Measurements from ENCODE around the gene BCAS4.

Gene BCAS4

GRCh38 chr20:50794846-50795634, at the start of gene BCAS4 (continued):
- no peak for TF ChIP-seq ZNF843 (tag by site-specific recombination; IDR thresholded peaks at IDR 0.05)
- no peak for TF ChIP-seq ZSCAN16 (tag by site-specific recombination; IDR thresholded peaks at IDR 0.05)
- TF ChIP-seq ZNF561 (tag by site-specific recombination; IDR thresholded peaks at IDR 0.05; ENCODE audit: borderline replicate concordance), result peak; percentile 71; the same call in 1 of the 2 replicates
- peak; percentile 66 for TF ChIP-seq ZIC2 (tag by site-specific recombination; IDR thresholded peaks at IDR 0.05)
- TF ChIP-seq ZNF488 (tag by site-specific recombination; IDR thresholded peaks at IDR 0.05), result no peak
- peak; percentile 55; the same call in 1 of the 2 replicates for TF ChIP-seq SP3 (tag by site-specific recombination; IDR thresholded peaks at IDR 0.05)
- TF ChIP-seq ZNF184 (tag by site-specific recombination; IDR thresholded peaks at IDR 0.05), result no peak
- no peak for TF ChIP-seq ZNF2 (tag by site-specific recombination; IDR thresholded peaks at IDR 0.05)
- TF ChIP-seq ZFHX2 (tag by site-specific recombination; conservative IDR thresholded peaks at IDR 0.05), result peak; percentile 54
- TF ChIP-seq ZNF518A (tag by site-specific recombination; conservative IDR thresholded peaks at IDR 0.05; ENCODE audit: low read depth), result no peak
- no peak for TF ChIP-seq SCRT2 (tag by site-specific recombination; IDR thresholded peaks at IDR 0.05)
- TF ChIP-seq ZNF366 (tag by site-specific recombination; conservative IDR thresholded peaks at IDR 0.05), result no peak
- peak; percentile 50 for TF ChIP-seq SP2 (tag by site-specific recombination; IDR thresholded peaks at IDR 0.05)
- TF ChIP-seq ZBTB8A (tag by site-specific recombination; IDR thresholded peaks at IDR 0.05), result peak; percentile 57
- no peak for TF ChIP-seq ZNF830 (tag by site-specific recombination; IDR thresholded peaks at IDR 0.05; ENCODE audit: low read depth)
- TF ChIP-seq ZNF112 (tag by site-specific recombination; IDR thresholded peaks at IDR 0.05), result no peak
- TF ChIP-seq HOXA7 (CRISPR knock-in tag; IDR thresholded peaks at IDR 0.05; ENCODE audit: borderline replicate concordance), result no peak
- TF ChIP-seq PATZ1 (tag by site-specific recombination; IDR thresholded peaks at IDR 0.05), result peak; percentile 64
- peak; percentile 93 for TF ChIP-seq ZBTB26 (tag by site-specific recombination; optimal IDR thresholded peaks at IDR 0.05)
- TF ChIP-seq ZNF223 (tag by site-specific recombination; IDR thresholded peaks at IDR 0.05), result no peak
- no peak for TF ChIP-seq ZNF426 (tag by site-specific recombination; IDR thresholded peaks at IDR 0.05)
- no peak for TF ChIP-seq TSHZ1 (tag by site-specific recombination; IDR thresholded peaks at IDR 0.05; ENCODE audit: borderline replicate concordance)
- no peak for TF ChIP-seq ZNF623 (tag by site-specific recombination; IDR thresholded peaks at IDR 0.05)
- 0 out of 2 replicates have a peak, but pooled peaks have one; percentile 14 for TF ChIP-seq KLF17 (tag by site-specific recombination; IDR thresholded peaks at IDR 0.05)
- no peak for TF ChIP-seq ZSCAN23 (tag by site-specific recombination; IDR thresholded peaks at IDR 0.05)
- TF ChIP-seq ZNF16 (tag by site-specific recombination; IDR thresholded peaks at IDR 0.05; ENCODE audit: low read depth), result no peak
